Gastroesophageal sphincter (tissue), 3 donors: ENCODE data around the gene ARAP1.

ENCODE experiments used
- CTCF ChIP-seq, 4 experiments: fragments of 200-600 bp in 2 of 4; fragments of 450-650 bp in 2 of 4; sonication (generic) in 1 of 4; IDR thresholded peaks; one replicate each; pipeline ENCODE4 v1.5.1; 2017 to 2019; ENCODE audit warnings: antibody characterized with exemption in 4 of 4, mild to moderate bottlenecking in 2 of 4, moderate library complexity in 2 of 4
- EP300 ChIP-seq: sonication (generic); formaldehyde crosslinking; IDR thresholded peaks from one replicate; pipeline ENCODE4 v1.6.1; 2017; ENCODE audit warnings: antibody characterized with exemption, mild to moderate bottlenecking
- POLR2A ChIP-seq, 2 donors: fragments of 450-650 bp; IDR thresholded peaks; one replicate each; pipeline ENCODE4 v1.6.1; 2017; ENCODE audit warnings: antibody characterized with exemption in 2 of 2, mild to moderate bottlenecking in 2 of 2, moderate library complexity in 1 of 2
- POLR2AphosphoS5 ChIP-seq: sonication (generic); formaldehyde crosslinking; IDR thresholded peaks from one replicate; pipeline ENCODE4 v1.6.1; 2017; ENCODE audit warnings: antibody characterized with exemption

- peak in 3 of 4 experiments; percentile 97 to 99 (median 98) for TF ChIP-seq CTCF (IDR thresholded peaks at IDR 0.05)
- no peak for TF ChIP-seq EP300
- TF ChIP-seq POLR2A (IDR thresholded peaks at IDR 0.05), result no peak
- TF ChIP-seq POLR2AphosphoS5, result no peak
Observed at GRCh38 chr11:72642884-72643522, 109.2 kb downstream of the ARAP1 start.
